Natural killer cell (primary cell): ENCODE measurements around the gene PHACTR3. TPM values are rescaled to one million over a fixed set of nuclear protein-coding genes. Genes with fewer than 3 reads are reported as not detected.

Source experiments
- ATAC-seq, 3 donors: fragments of 150-1000 bp in 2 of 3; fragments of 200-7000 bp in 1 of 3; cut with Tn5 transposase; 1 replicate in 1 of 3; 2 replicates in 2 of 3; pipeline ENCODE4 v1.10.0; 2021; ENCODE audit warnings: mild to moderate bottlenecking in 2 of 3, moderate library complexity in 2 of 3
- DNase-seq, 2 donors: peaks; one replicate each; pipeline versions ENCODE4 v3.0.0 to v3.0.0-alpha.2; 2013 to 2021; ENCODE audit warnings: mixed read lengths in 1 of 2
- H3K27ac ChIP-seq: one replicate; pipeline ENCODE4 v1.5.1; 2013; ENCODE audit warnings: mild to moderate bottlenecking, low read length
- H3K27me3 ChIP-seq: one replicate; pipeline ENCODE4 v1.6.1; 2013; ENCODE audit warnings: low read length; ENCODE audit not compliant: control insufficient read depth, insufficient read depth
- H3K36me3 ChIP-seq: one replicate; pipeline ENCODE4 v1.6.1; 2013; ENCODE audit warnings: low read length; ENCODE audit not compliant: control insufficient read depth, insufficient read depth
- H3K4me1 ChIP-seq: one replicate; pipeline ENCODE4 v1.6.1; 2013; ENCODE audit warnings: low read length; ENCODE audit not compliant: control insufficient read depth, insufficient read depth
- H3K4me3 ChIP-seq: one replicate; pipeline ENCODE4 v1.5.1; 2013; ENCODE audit warnings: low read length
- H3K9me3 ChIP-seq: one replicate; pipeline ENCODE4 v1.6.1; 2013; ENCODE audit warnings: low read length; ENCODE audit not compliant: control insufficient read depth, insufficient read depth
- H3K27ac Mint-ChIP-seq, 2 donors: one replicate each; pipeline ENCODE4 v1.8.0; 2022; ENCODE audit warnings: mild to moderate bottlenecking in 2 of 2, mixed read lengths in 2 of 2, moderate library complexity in 1 of 2
- H3K27me3 Mint-ChIP-seq, 2 donors: one replicate each; pipeline ENCODE4 v1.8.0; 2022; ENCODE audit warnings: low read depth in 2 of 2, mixed read lengths in 2 of 2
- H3K36me3 Mint-ChIP-seq: one replicate; pipeline ENCODE4 v1.8.0; 2022; ENCODE audit warnings: mixed read lengths
- H3K4me1 Mint-ChIP-seq, 2 donors: one replicate each; pipeline ENCODE4 v1.8.0; 2022; ENCODE audit warnings: mixed read lengths in 2 of 2
- H3K4me3 Mint-ChIP-seq: one replicate; pipeline ENCODE4 v1.8.0; 2022; ENCODE audit warnings: mild to moderate bottlenecking, moderate library complexity, mixed read lengths
- H3K9me3 Mint-ChIP-seq, 2 donors: one replicate each; pipeline ENCODE4 v1.8.0; 2022; ENCODE audit warnings: mixed read lengths in 2 of 2
- CTCF ChIP-seq: fragments of 200-600 bp; IDR thresholded peaks from one replicate; pipeline ENCODE4 v1.8.0; 2022; ENCODE audit warnings: antibody characterized with exemption
- WGBS: methylation state at CpG from one replicate; pipeline ENCODE4 v1.1.7; 2013; ENCODE audit warnings: missing lambda C conversion rate; ENCODE audit not compliant: insufficient coverage; 5-methylcytosine and 5-hydroxymethylcytosine counted together
- intact Hi-C: fragments of 100-400 bp; cut with micrococcal nuclease; formaldehyde crosslinking; loops from one replicate; pipeline ENCODE4 v1.14.2; 2022
- total RNA-seq, 4 donors: library from RNA; stranded (reverse); fragments of 120-200 nt in 1 of 4; gene quantifications; one replicate each; pipeline versions ENCODE4 v1.2.3 to v1.2.4, GENCODE V29; 2013 to 2022

PHACTR3 gene
- total RNA-seq, 3 donors from 2014 or later (not counting 1 experiment from before 2014, with no cell fraction given) = not detected

GRCh38 chr20:59629141-59630045, 25.1 kb downstream of the PHACTR3 start:
- no peaks in the 10 kb centered on the region for H3K9me3 ChIP-seq
- TF ChIP-seq CTCF = no peak
- Mint-ChIP-seq H3K4me3 (no peak overlapping the region), H3K27me3 (peaks cover 0 to 8% of the 10 kb centered on the region in 2 donors), H3K27ac (no peak overlapping the region), H3K36me3 (no peaks in the 10 kb centered on the region), H3K9me3 (no peaks in the 10 kb centered on the region), H3K4me1 (no peaks in the 10 kb centered on the region)
- intact Hi-C loops = no loop called here
- no peak for ATAC-seq
- no peaks in the 10 kb centered on the region for H3K4me1 ChIP-seq
- H3K27me3 ChIP-seq = no peaks in the 10 kb centered on the region
- H3K36me3 ChIP-seq = no peaks in the 10 kb centered on the region
- H3K27ac ChIP-seq = no peak overlapping the region
- H3K4me3 ChIP-seq = no peak overlapping the region
- DNase-seq = no peak
- 85% methylated on average over 15 of the region's 16 CpGs for WGBS

GRCh38 chr20:59630526-59630925, 26.2 kb downstream of the PHACTR3 start:
- Mint-ChIP-seq H3K36me3 (no peaks in the 10 kb centered on the region), H3K9me3 (no peaks in the 10 kb centered on the region), H3K4me1 (no peaks in the 10 kb centered on the region), H3K27ac (no peak overlapping the region), H3K4me3 (no peak overlapping the region), H3K27me3 (peaks cover 0 to 8% of the 10 kb centered on the region in 2 donors)
- no peak overlapping the region for H3K4me3 ChIP-seq
- no peaks in the 10 kb centered on the region for H3K36me3 ChIP-seq
- WGBS = 57% methylated on average over 8 of the region's 8 CpGs
- no peaks in the 10 kb centered on the region for H3K4me1 ChIP-seq
- ATAC-seq = no peak
- H3K9me3 ChIP-seq = no peaks in the 10 kb centered on the region
- no peak for DNase-seq
- no peaks in the 10 kb centered on the region for H3K27me3 ChIP-seq
- intact Hi-C loops = no loop called here
- H3K27ac ChIP-seq = no peak overlapping the region
- no peak for TF ChIP-seq CTCF

GRCh38 chr20:59631751-59632540, 27.6 kb downstream of the PHACTR3 start:
- DNase-seq (no peak), ATAC-seq (no peak)
- Histone ChIP-seq H3K36me3 (no peaks in the 10 kb centered on the region), H3K27me3 (no peaks in the 10 kb centered on the region), H3K27ac (no peak overlapping the region), H3K4me3 (no peak overlapping the region), H3K4me1 (no peaks in the 10 kb centered on the region), H3K9me3 (no peaks in the 10 kb centered on the region)
- no peaks in the 10 kb centered on the region for H3K9me3 Mint-ChIP-seq
- 89% methylated on average over 14 of the region's 14 CpGs for WGBS
- no peak for TF ChIP-seq CTCF
- peaks cover 0 to 4% of the 10 kb centered on the region in 2 donors for H3K27me3 Mint-ChIP-seq
- intact Hi-C loops = no loop called here
- no peak overlapping the region for H3K27ac Mint-ChIP-seq
- no peak overlapping the region for H3K4me3 Mint-ChIP-seq
- H3K4me1 Mint-ChIP-seq = no peaks in the 10 kb centered on the region
- no peaks in the 10 kb centered on the region for H3K36me3 Mint-ChIP-seq
